DMS53 (cell line): ENCODE results near the gene TLCD3A.
"Not testable (repeated sequence)": the region's sequence is repeated elsewhere in the genome, so short reads cannot be mapped to it uniquely, and the experiment has no call there.

ENCODE experiments used
- DNase-seq: peaks from one replicate; lab custom pipeline; 2025; lab: John Stamatoyannopoulos, UW

The TLCD3A gene

DNA sequence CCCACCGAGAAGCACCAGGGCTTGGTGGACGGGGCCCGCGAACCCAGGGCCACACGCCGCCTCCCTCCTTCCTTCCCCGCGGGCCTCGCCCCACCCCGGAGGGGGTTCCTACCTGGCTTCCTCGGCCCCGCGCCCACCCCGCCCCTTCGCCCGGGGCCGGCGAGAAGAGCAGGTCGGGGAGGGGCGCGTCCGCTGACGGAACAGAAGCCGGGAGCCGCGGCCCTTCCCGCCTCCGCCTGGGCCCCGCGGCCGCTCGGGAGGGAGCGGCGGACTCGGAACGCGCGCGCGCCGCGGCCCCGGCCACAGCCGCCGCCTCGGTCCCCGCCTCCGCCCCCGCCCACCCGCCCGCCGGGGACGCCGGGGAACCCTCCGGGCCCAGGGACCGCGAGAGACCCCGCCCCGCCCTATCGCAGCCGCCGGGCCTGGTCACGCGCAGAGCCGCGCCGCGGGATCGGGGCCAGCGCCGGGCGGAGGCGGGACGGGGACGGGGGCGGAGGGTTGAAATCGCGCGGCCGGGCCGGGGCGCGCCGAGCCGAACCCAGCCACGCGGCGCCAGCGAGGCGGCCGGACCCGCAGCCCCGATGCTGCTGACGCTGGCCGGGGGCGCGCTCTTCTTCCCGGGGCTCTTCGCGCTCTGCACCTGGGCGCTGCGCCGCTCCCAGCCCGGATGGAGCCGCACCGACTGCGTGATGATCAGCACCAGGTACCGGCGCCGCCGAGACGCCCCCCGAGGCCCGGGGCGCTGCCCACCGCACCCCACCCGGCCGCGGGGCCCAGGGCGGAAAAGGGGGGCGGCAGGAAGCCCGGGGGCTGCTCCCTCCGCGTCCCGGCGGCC is at the start of gene TLCD3A:
TSS of gene TLCD3A (plus strand) at position 530 of the 835 bp plus-strand sequence. CDS start at position 582, 52 bp downstream.
- peak; percentile 82 for DNase-seq

DNA sequence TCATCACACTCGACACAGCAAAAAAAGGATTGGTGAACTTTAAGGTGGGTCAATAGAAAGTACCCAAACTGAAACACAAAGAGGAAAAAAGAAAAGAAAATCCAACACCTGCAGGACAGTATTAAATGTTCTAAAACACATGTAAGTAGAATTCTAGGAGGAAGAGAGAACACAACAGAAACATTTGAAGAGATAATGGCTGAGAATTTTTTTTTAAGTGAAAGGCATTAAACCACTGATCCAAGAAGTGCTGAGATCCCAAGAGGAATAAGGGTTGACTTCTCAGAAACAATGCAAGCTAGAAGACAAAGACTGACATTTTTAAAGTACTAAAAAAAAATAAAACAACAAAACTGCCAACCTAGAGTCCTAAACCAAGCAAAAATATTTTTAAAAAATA is 49.4 kb upstream of the TLCD3A start:
- no peak for DNase-seq

DNA sequence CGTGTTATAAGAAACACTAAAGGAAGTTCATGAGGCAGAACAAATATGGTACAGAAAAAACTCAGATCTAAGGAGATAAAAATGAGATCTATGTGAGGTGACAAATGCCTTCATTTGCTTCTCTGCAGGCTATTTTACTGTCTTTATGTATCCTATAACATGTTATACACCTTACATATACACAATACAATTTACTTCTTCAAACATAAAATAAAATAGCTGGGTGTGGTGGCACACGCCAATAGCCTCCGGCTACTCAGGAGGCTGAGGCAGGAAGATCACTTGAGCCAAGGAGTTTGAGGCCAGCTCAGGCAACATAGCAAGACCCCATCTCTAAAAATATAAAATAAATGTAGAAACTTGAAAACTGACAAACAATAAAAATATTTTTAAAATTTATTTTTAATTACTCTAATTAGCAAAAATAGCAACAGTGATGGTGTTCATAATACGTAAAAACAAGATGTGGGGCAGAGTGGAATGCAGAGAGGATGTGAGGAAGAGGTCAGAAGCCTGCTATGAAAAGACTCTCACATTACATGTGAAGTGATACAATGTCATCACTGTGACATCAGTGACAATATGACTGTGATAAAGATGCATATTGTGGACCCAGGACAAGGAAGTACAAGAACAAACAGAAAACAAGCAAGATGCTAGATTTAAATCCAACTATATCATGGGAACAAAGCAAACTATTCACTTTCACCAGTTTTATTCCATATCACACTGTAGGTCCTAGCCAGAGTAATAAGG is 48.7 kb upstream of the TLCD3A start:
- peak; percentile 14 for DNase-seq

- DNase-seq, result no peak
These were observed 47.4 kb upstream of the TLCD3A start for GRCh38 chr17:685006-685405.

DNA sequence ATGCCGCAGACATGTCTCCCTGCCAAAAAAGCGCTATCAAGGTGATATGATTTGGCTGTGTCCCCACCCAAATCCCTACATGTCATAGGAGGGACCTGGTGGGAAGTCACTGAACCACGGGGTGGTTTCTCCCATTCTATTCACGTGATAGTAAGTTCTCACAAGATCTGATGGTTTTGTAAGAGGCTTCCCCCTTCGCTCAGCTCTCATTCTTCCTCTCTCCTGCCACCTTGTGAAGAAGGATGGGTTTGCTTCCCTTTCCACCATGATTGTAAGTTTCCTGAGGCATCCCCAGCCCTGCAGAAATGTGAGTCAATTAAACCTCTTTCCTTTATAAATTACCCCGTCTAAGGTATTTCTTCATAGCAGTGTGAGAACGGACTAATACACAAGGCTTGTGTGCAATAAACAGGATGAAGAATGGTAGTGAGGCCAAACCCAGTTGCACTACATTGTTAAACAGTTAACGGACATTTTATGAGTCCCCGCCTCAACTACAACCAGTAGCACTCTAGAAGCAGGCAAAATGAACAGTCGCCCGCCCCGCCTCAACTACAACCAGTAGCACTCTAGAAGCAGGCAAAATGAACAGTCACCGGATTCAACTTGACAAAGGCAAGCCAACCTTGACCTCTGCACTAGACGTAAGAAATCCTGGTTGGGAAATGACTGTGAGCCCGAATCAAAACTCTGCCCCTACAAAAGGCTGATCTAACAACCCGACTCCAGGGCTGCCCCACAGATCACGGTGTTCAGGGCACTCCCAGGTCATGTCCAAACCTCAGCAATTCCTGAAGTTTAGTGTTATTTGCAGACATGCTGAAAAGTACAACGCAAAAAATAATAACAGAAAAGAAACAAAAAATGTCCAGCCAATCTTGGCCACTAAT is 44.1 kb upstream of the TLCD3A start:
- no peak for DNase-seq

GRCh38 chr17:689556-690275 is 42.7 kb upstream of the TLCD3A start:
- no peak for DNase-seq

DNA sequence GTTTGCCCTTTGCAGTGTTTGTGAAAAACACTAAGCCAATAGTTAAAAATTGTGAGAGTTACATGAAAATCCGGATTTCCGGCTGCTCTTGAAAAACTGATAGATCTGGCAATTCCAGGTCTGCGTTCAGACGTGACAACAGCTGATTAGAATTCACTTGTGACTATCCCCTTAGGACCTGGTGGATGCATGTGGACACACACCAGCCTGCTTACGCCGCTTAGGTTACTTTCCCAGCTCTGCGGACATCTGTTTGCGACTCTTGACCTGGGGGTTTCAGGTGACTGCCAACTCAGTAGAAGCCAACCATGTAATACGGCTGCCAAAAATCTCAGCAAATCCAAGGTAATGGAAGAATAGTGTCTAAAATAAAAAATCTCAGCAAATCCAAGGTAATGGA is 42.0 kb upstream of the TLCD3A start:
- DNase-seq, result no peak

DNA sequence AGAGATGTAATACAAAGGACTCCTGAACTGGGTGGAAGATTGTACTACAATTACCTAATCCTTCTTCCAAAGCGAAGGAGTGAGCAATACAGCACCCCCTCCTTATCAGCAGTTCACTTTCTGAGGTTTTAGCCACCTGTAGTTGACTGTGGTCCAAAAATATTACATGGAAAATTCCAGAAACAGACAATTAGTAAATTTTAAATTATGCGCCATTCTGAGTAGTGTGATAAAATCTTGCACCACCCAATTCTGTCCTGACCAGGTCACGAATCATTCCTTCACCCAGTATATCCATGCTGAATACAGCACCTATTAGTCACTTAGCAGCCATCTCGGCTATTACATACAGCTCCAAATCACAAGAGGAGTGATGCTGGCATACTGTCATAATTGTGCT is 41.0 kb upstream of the TLCD3A start:
- DNase-seq, result no peak

GRCh38 chr17:692116-692515 is 40.3 kb upstream of the TLCD3A start:
- no peak for DNase-seq

DNA sequence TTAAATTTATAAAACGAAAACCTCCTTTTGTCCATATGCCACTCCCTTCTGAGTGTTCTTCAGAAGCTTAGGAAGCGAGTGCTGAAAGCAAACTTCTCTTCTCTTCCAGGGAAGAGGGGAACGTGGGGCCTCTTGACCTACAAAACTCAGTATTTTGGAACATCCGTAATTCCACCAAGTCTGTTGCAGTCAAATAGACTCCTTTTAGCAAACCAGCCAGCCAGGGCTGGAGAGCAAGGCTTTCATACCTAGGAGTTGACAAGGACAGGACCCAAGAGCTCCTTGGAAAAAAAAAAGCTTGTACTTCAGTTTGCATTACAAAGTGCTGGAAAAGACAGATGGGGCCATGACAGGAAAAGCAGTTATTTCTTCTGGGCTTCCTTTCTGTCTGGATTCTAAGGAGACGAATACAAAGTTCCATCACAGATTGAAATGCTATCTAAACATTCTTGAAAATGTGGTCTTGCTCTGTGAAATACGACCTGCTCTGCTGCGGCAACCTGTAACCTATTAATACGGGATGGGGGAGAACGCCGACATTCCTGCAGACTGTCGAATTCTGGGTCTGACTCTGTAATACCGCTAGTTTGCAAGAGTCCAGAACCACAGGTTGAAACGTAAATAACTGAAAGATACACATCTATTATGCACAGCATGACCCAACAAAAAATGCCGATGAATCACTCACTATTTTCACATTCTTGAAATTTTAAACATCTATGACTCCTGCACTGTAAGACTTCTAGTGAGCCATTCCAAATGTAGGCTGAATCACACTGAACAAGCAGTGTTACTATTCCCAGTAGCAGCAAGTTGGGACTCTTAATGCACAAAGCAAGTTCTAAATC is 38.4 kb upstream of the TLCD3A start:
- DNase-seq, result no peak

DNA sequence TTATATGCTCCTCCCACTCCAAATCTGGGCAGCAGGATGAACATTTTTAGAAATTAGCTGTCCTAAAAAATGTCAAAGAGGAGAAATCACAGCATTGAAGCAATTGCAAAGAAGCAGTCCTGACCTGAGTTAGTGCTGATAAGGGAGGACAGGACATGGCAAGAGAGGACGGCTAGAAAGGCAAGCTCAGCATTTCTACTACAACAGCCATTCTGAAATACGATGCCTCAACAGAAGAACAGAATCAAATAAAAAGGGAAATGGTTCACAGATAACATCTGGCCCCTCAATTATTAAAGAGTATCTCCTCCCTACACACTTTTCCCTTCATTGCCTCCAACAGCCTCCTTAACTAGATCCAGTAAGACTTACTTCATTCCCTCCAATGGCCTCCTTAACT is 36.0 kb upstream of the TLCD3A start:
- DNase-seq, result no peak

GRCh38 chr17:697682-698081 is 34.7 kb upstream of the TLCD3A start:
- no peak for DNase-seq

- DNase-seq, result not testable (repeated sequence)
These were observed 34.3 kb upstream of the TLCD3A start for GRCh38 chr17:698096-698495.

GRCh38 chr17:699345-699744 is 33.1 kb upstream of the TLCD3A start:
- DNase-seq, result no peak

DNA sequence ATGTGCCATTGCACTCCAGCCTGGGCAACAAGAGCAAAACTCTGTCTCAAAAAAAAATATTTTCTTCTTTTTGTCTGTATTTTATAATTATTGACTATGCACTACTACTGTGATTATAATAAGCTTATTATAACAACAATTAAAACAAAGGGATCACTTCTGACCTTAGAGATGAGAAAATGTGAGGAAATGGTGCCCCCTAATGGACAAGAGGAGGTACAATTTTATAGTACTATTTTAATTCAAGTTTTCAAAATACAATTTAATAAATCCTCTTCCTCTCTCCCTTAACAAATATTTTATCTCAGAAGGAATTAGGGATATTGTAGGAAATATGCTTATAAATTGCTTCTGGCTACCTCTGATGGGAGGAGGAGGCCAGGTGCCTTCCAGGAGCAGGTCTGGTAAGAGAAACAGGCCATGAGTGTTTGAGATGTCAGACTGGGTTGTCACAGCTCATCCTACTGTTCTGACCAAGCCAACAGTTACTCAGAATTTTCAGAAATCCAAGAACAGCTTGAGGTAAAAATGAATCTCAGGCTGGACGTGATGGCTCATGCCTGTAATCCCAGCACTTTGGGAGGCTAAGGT is 31.8 kb upstream of the TLCD3A start:
- DNase-seq, result peak; percentile 35

DNA sequence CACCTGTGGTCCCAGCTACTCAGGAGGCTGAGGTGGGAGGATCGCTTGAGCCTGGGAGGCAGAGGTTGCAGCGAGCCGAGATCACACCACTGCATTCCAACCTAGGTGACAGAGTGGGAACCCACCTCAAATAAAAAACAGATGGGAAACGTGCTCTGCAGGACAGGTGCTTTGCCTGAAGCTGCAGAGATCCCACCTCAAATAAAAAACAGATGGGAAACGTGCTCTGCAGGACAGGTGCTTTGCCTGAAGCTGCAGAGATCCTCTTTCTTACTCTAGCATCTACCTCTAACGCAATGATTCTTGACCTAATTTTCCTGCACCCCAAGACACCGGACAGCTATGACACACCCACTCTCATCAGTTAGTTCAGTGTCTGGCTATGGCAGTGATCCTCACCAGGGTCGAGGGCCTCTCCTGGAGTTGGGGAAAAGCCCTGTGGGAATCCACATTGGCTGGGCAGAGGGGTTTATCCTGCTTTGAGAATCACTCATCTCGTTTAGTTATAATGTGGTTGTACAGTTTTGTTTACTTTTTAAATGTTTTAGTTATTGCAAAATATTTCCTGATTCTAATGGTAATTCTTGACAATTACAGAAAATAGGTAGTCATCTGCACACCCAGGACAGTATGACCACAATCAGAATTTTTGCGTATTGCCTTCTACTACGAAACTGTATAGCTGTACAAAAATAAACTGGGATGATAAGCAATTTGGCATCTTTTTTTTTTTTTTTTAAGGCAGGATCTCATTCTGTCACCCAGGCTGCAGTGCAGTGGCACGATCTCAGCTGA is 29.1 kb upstream of the TLCD3A start:
- peak; percentile 69 for DNase-seq

DNA sequence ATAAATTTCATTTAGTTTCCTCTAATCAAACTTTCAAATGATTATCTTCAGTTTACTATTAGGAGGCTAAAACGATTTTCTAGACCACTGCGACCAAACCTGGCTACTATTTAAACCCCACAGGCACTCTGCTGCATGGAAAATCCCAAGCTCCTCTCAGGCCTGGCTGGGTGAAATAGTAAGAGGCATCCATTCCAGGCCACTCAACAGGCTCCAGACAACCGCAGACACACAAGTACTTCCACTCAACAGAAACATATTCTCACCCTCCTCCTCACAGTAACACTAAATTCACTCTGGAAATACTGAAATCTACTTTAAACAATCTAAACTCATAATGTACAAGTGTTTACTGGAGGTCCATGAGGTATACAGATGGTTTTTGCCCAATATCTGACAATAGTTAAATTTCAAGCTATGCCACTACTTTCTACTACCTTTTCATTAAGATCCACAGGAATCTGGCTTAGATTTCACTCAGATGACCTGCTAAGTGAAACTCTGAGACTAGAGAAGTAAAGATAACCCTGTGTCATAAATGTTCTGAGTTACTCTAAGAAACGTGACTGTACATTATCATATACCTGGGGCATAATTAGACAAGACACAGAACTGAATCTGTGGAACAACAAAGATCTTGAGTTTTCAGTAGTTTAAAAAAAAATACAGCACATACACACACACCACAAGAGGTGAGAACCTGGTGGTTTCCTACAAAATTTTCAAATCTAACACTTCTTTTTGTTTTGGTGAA is 28.1 kb upstream of the TLCD3A start:
- peak; percentile 58 for DNase-seq

GRCh38 chr17:705011-705410 is 27.4 kb upstream of the TLCD3A start:
- DNase-seq, result no peak

- no peak for DNase-seq
These were observed 26.5 kb upstream of the TLCD3A start for GRCh38 chr17:705863-706262.
